GM12878 (cell line): ENCODE measurements around the gene DLK1. TPM values are rescaled to one million over a fixed set of nuclear protein-coding genes. Genes with fewer than 3 reads are reported as not detected.

Experiments
- ATAC-seq: fragments of 200-7000 bp; cut with Tn5 transposase; 3 replicates; pipeline ENCODE4 v1.9.1; 2020; ENCODE audit warnings: mild to moderate bottlenecking, moderate library complexity
- BruUV-seq: library from RNA; stranded (reverse); fragments of 400-500 nt; replicated peaks from 2 replicates; lab custom pipeline; 2021; lab: Mats Ljungman, UMichigan
- CTCF ChIA-PET: fragments of 300-600 bp; sonication (Branson Sonifier 250); formaldehyde crosslinking; extraction: SDS; loops from one replicate; lab custom pipeline; 2021; ENCODE audit warnings: inconsistent platforms; lab: Yijun Ruan, JAX
- POLR2A ChIA-PET: fragments of 350-600 bp; formaldehyde crosslinking; extraction: SDS; loops from one replicate; lab custom pipeline; 2021; ENCODE audit warnings: inconsistent platforms; lab: Charles Lee
- RAD21 ChIA-PET: fragments of 300-600 bp; sonication (Branson Sonifier 250); formaldehyde crosslinking; loops from one replicate; lab custom pipeline; 2023; ENCODE audit warnings: antibody characterized with exemption; ENCODE audit not compliant: unreplicated experiment; lab: Charles Lee
- SMC1A ChIA-PET: fragments of 300-600 bp; sonication (Branson Sonifier 250); formaldehyde crosslinking; loops from one replicate; lab custom pipeline; 2023; ENCODE audit not compliant: unreplicated experiment, uncharacterized antibody; lab: Charles Lee
- DNase-seq: peaks from one replicate; pipeline ENCODE4 v3.0.0-alpha.2; 2011; ENCODE audit warnings: low read depth, low spot score
- FAIRE-seq: peaks from 3 replicates; lab custom pipeline; 2011; peaks lifted over from hg19 to GRCh38; lab: Jason Lieb, UNC
- H2AFZ ChIP-seq: 2 replicates; pipeline ENCODE4 v1.6.0; 2011; ENCODE audit warnings: low read depth, low read length, control low read depth; ENCODE audit not compliant: control insufficient read depth
- H3K27ac ChIP-seq: 2 replicates; pipeline ENCODE4 v1.5.1; 2011; ENCODE audit warnings: control low read depth; ENCODE audit not compliant: control insufficient read depth, insufficient read depth
- H3K27me3 ChIP-seq, 2 experiments: replicated peaks in 1 of 2; 2 replicates each; pipeline versions ENCODE4 v1.6.0 to v1.6.1; 2011; ENCODE audit warnings: low read length in 1 of 2; ENCODE audit not compliant: control insufficient read depth in 2 of 2, insufficient read depth in 2 of 2
- H3K36me3 ChIP-seq, 2 experiments: 2 replicates each; pipeline ENCODE4 v1.5.1; 2011; ENCODE audit warnings: low read length in 1 of 2; ENCODE audit not compliant: control insufficient read depth in 2 of 2, insufficient read depth in 2 of 2
- H3K4me1 ChIP-seq: 2 replicates; pipeline ENCODE4 v1.6.1; 2011; ENCODE audit warnings: mild to moderate bottlenecking, low read length, moderate library complexity, mixed read lengths; ENCODE audit not compliant: control insufficient read depth, insufficient read depth
- H3K4me2 ChIP-seq: 2 replicates; pipeline ENCODE4 v1.6.0; 2011; ENCODE audit warnings: control low read depth; ENCODE audit not compliant: control insufficient read depth, insufficient read depth
- H3K4me3 ChIP-seq: fragments of 200-600 bp; sonication (generic); 2 replicates; pipeline ENCODE4 v1.5.1; 2016
- H3K79me2 ChIP-seq: 2 replicates; pipeline ENCODE4 v1.6.0; 2011; ENCODE audit warnings: low read length; ENCODE audit not compliant: control insufficient read depth, insufficient read depth
- H3K9ac ChIP-seq: 2 replicates; pipeline ENCODE4 v1.8.0; 2011; ENCODE audit warnings: low read length, control low read depth, mixed read lengths; ENCODE audit not compliant: control insufficient read depth, insufficient read depth
- H3K9me3 ChIP-seq: replicated peaks from 3 replicates; pipeline ENCODE4 v1.5.1; 2011; ENCODE audit warnings: mild to moderate bottlenecking, low read length; ENCODE audit not compliant: control insufficient read depth, insufficient read depth
- H4K20me1 ChIP-seq: 2 replicates; pipeline ENCODE4 v1.6.0; 2011; ENCODE audit not compliant: control insufficient read depth, insufficient read depth
- ATF3 ChIP-seq: IDR thresholded peaks from 2 replicates; pipeline ENCODE4 v1.6.1; 2011; ENCODE audit warnings: low read depth, mild to moderate bottlenecking, low read length, moderate library complexity, borderline replicate concordance; ENCODE audit errors: extremely low read depth
- BCL3 ChIP-seq: IDR thresholded peaks from 2 replicates; pipeline ENCODE4 v1.6.1; 2011; ENCODE audit warnings: borderline replicate concordance, low read depth, mild to moderate bottlenecking, moderate library complexity, low read length; ENCODE audit not compliant: insufficient read depth, poor library complexity, severe bottlenecking
- BMI1 ChIP-seq: fragments of 450-650 bp; IDR thresholded peaks from 2 replicates; pipeline ENCODE4 v1.6.1; 2016; ENCODE audit warnings: mild to moderate bottlenecking, moderate library complexity, borderline replicate concordance
- CREM ChIP-seq: IDR thresholded peaks from 2 replicates; pipeline ENCODE4 v1.6.1; 2014; ENCODE audit warnings: antibody characterized with exemption, low read depth
- E2F8 ChIP-seq: fragments of 450-650 bp; IDR thresholded peaks from 2 replicates; pipeline ENCODE4 v1.6.1; 2018; ENCODE audit warnings: mild to moderate bottlenecking, low read depth, moderate library complexity; ENCODE audit not compliant: partially characterized antibody
- HSF1 ChIP-seq: fragments of 150-350 bp; IDR thresholded peaks from 2 replicates; pipeline ENCODE4 v1.6.1; 2014; ENCODE audit warnings: mild to moderate bottlenecking, low read depth, low read length
- IRF4 ChIP-seq: IDR thresholded peaks from 2 replicates; pipeline ENCODE4 v1.6.1; 2011; ENCODE audit warnings: low read depth, low read length
- KDM1A ChIP-seq: fragments of 200-600 bp; sonication (generic); IDR thresholded peaks from 2 replicates; pipeline ENCODE4 v1.6.1; 2016; ENCODE audit warnings: borderline replicate concordance
- MTA3 ChIP-seq: IDR thresholded peaks from 2 replicates; pipeline ENCODE4 v1.6.1; 2012; ENCODE audit warnings: low read length, inconsistent platforms, borderline replicate concordance
- NR2C1 ChIP-seq: fragments of 450-650 bp; IDR thresholded peaks from 2 replicates; pipeline ENCODE4 v1.6.1; 2017; ENCODE audit warnings: antibody characterized with exemption, mild to moderate bottlenecking, moderate library complexity
- PBX3 ChIP-seq: IDR thresholded peaks from 2 replicates; pipeline ENCODE4 v1.6.1; 2011; ENCODE audit warnings: mild to moderate bottlenecking, low read depth, low read length, moderate library complexity; ENCODE audit not compliant: insufficient replicate concordance
- RCOR1 ChIP-seq: conservative IDR thresholded peaks from 2 replicates; pipeline ENCODE4 v1.6.1; 2012; ENCODE audit warnings: low read depth, low read length, improper control_type of control experiment
- SMARCA5 ChIP-seq: fragments of 450-650 bp; IDR thresholded peaks from 2 replicates; pipeline ENCODE4 v1.6.1; 2017; ENCODE audit warnings: mild to moderate bottlenecking
- SREBF2 ChIP-seq: IDR thresholded peaks from 2 replicates; pipeline ENCODE4 v1.6.1; 2012; ENCODE audit warnings: mild to moderate bottlenecking, low read length
- TCF12 ChIP-seq: IDR thresholded peaks from 2 replicates; pipeline ENCODE4 v1.6.1; 2011; ENCODE audit warnings: low read depth, mild to moderate bottlenecking, low read length
- ZZZ3 ChIP-seq: IDR thresholded peaks from 2 replicates; pipeline ENCODE4 v1.6.1; 2011; ENCODE audit warnings: low read depth; ENCODE audit not compliant: control insufficient read depth, insufficient read length
- WGBS: methylation state at CpG from one replicate; pipeline ENCODE4 v1.1.6; 2016; ENCODE audit warnings: low lambda C conversion rate; ENCODE audit not compliant: insufficient replicate concordance, insufficient coverage; ENCODE audit errors: missing lambda C conversion rate; 5-methylcytosine and 5-hydroxymethylcytosine counted together
- in situ Hi-C: fragments of 300-500 bp; cut with MboI; formaldehyde crosslinking; loops from 9 replicates; pipeline ENCODE4 v1.14.3; 2018; ENCODE audit warnings: mixed read lengths
- intact Hi-C: fragments of 100-400 bp; cut with micrococcal nuclease; formaldehyde crosslinking; loops from one replicate; pipeline ENCODE4 v1.14.2; 2022; ENCODE audit not compliant: unreplicated experiment
- polyA plus RNA-seq, 11 experiments: library from polyadenylated mRNA; depleted of rRNA in 4 of 11; unstranded in 6 of 11; stranded (reverse) in 5 of 11; fragments of >200 nt; fragmentation: Nextera tagmentation in 4 of 11; fragmentation: Illumina TruSeq in 1 of 11; extraction: Ambion mirVana in 4 of 11; extraction: Trizol in 1 of 11; gene quantifications; 1 replicate in 1 of 11; 2 replicates in 10 of 11; pipeline versions ENCODE4 v1.2.1 to v1.2.3, GENCODE V29; 2011 to 2016; ENCODE audit warnings: inconsistent platforms in 2 of 11, missing spikeins in 2 of 11, low read depth in 1 of 11
- total RNA-seq, 4 experiments: library from RNA; depleted of rRNA in 3 of 4; stranded (reverse); fragments of >200 nt in 3 of 4; fragmentation: Illumina TruSeq in 1 of 4; extraction: Trizol in 1 of 4; gene quantifications; 2 replicates each; pipeline versions ENCODE4 v1.2.1 to v1.2.3, GENCODE V29; 2013 to 2021

DLK1 gene
- total and polyA plus RNA-seq, 10 of the 15 experiments (the other 5 are each of a cell fraction or from before 2014, with no cell fraction given), result 0.87 TPM; not detected in 9

GRCh38 chr14:100692859-100693558 is 33.7 kb upstream of the DLK1 start:
- H3K36me3 ChIP-seq, result no peaks in the 10 kb centered on the region
- H3K79me2 ChIP-seq, result no peaks in the 10 kb centered on the region
- BruUV-seq, result no TSS peak
- H3K9me3 ChIP-seq, result no peaks in the 10 kb centered on the region
- no peak for DNase-seq
- TF ChIP-seq IRF4 (no peak), HSF1 (no peak), SREBF2 (no peak), ATF3 (no peak), ZZZ3 (no peak), KDM1A (no peak), NR2C1 (no peak), TCF12 (no peak), SMARCA5 (no peak), MTA3 (no peak), CREM (no peak), BCL3 (peak; percentile 86), PBX3 (peak; percentile 58), E2F8 (no peak), BMI1 (no peak), RCOR1 (no peak)
- TF ChIP-seq, all 136 proteins: peak for 2
- in situ Hi-C loops (no loop called here), intact Hi-C loops (no loop called here)
- Histone ChIP-seq H3K27me3 (no peaks in the 10 kb centered on the region), H3K9ac (no peak overlapping the region), H3K27ac (no peak overlapping the region), H3K4me1 (no peaks in the 10 kb centered on the region), H2AFZ (no peak overlapping the region), H3K4me3 (no peak overlapping the region), H4K20me1 (no peaks in the 10 kb centered on the region), H3K4me2 (no peak overlapping the region)
- ATAC-seq (no peak), FAIRE-seq (no peak)
- 49% methylated on average over 27 of the region's 27 CpGs for WGBS
- ChIA-PET RAD21 (no interaction called here), CTCF (no interaction called here), SMC1A (no interaction called here), POLR2A (no interaction called here)
